Fibroblast of villous mesenchyme (primary cell): ENCODE measurements around the gene CD79B. TPM values are rescaled to one million over a fixed set of nuclear protein-coding genes. Genes with fewer than 3 reads are reported as not detected.

Experiments
- DNase-seq: peaks from one replicate; pipeline ENCODE4 v3.0.0-alpha.2; 2010; ENCODE audit warnings: low read depth
- H3K4me3 ChIP-seq: 2 replicates; pipeline ENCODE4 v1.5.1; 2011; ENCODE audit warnings: low read depth, mild to moderate bottlenecking, low read length
- CTCF ChIP-seq: IDR thresholded peaks from 2 replicates; pipeline ENCODE4 v1.5.1; 2012; ENCODE audit warnings: low read depth, mild to moderate bottlenecking, low read length; ENCODE audit not compliant: insufficient read depth
- total RNA-seq: library from RNA; depleted of rRNA; stranded (reverse); fragments of >200 nt; gene quantifications from 2 replicates; pipeline ENCODE4 v1.2.3, GENCODE V29; 2012

Gene CD79B
- total RNA-seq, 1 donor = not detected

- H3K4me3 ChIP-seq = no peak overlapping the region
- no peak for TF ChIP-seq CTCF
- DNase-seq = no peak
Observed at GRCh38 chr17:63973930-63974593, 41.9 kb upstream of the CD79B start.

- TF ChIP-seq CTCF = no peak
- DNase-seq = no peak
- H3K4me3 ChIP-seq = no peak overlapping the region
Observed at GRCh38 chr17:63973247-63973646, 41.1 kb upstream of the CD79B start.

GRCh38 chr17:63972796-63973195 lies 40.7 kb upstream of the CD79B start, which contains the start of gene SCN4A:
SCN4A (minus strand) TSS chr17:63972918; CDS start chr17:63972841, 77 bp downstream.
- TF ChIP-seq CTCF = no peak
- DNase-seq = no peak
- no peak within 1 kb of the TSS for H3K4me3 ChIP-seq

GRCh38 chr17:63969278-63969677 lies 37.1 kb upstream of the CD79B start:
- TF ChIP-seq CTCF = no peak
- no peak for DNase-seq
- H3K4me3 ChIP-seq = no peak overlapping the region

- no peak overlapping the region for H3K4me3 ChIP-seq
- TF ChIP-seq CTCF = no peak
- DNase-seq = no peak
Observed at GRCh38 chr17:63967953-63968352, 35.8 kb upstream of the CD79B start.

GRCh38 chr17:63966646-63967264 lies 34.6 kb upstream of the CD79B start:
- H3K4me3 ChIP-seq = no peak overlapping the region
- DNase-seq = no peak
- no peak for TF ChIP-seq CTCF

- TF ChIP-seq CTCF = no peak
- DNase-seq = no peak
- H3K4me3 ChIP-seq = no peak overlapping the region
Observed at GRCh38 chr17:63963123-63963522, 31.0 kb upstream of the CD79B start.
